ENCODE measurements around the gene RAI1. TPM values are rescaled to one million over a fixed set of nuclear protein-coding genes. Genes with fewer than 3 reads are reported as not detected.

RAI1 gene
- total and polyA plus RNA-seq, 10 of the 15 experiments (the other 5 are each of a cell fraction or from before 2014, with no cell fraction given), result 0.66 to 37.7 (median 6.0) TPM

GRCh38 chr17:17749921-17750320, 68.7 kb downstream of the RAI1 start (continued):
- no peak for TF ChIP-seq RELB (IDR thresholded peaks at IDR 0.05; ENCODE audit: low read depth)
- TF ChIP-seq EED (IDR thresholded peaks at IDR 0.05; ENCODE audit: low read depth), result no peak
- TF ChIP-seq, protein P1, sequence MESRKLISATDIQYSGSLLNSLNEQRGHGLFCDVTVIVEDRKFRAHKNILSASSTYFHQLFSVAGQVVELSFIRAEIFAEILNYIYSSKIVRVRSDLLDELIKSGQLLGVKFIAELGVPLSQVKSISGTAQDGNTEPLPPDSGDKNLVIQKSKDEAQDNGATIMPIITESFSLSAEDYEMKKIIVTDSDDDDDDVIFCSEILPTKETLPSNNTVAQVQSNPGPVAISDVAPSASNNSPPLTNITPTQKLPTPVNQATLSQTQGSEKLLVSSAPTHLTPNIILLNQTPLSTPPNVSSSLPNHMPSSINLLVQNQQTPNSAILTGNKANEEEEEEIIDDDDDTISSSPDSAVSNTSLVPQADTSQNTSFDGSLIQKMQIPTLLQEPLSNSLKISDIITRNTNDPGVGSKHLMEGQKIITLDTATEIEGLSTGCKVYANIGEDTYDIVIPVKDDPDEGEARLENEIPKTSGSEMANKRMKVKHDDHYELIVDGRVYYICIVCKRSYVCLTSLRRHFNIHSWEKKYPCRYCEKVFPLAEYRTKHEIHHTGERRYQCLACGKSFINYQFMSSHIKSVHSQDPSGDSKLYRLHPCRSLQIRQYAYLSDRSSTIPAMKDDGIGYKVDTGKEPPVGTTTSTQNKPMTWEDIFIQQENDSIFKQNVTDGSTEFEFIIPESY (IDR thresholded peaks at IDR 0.05), result no peak
- TF ChIP-seq, protein P2, sequence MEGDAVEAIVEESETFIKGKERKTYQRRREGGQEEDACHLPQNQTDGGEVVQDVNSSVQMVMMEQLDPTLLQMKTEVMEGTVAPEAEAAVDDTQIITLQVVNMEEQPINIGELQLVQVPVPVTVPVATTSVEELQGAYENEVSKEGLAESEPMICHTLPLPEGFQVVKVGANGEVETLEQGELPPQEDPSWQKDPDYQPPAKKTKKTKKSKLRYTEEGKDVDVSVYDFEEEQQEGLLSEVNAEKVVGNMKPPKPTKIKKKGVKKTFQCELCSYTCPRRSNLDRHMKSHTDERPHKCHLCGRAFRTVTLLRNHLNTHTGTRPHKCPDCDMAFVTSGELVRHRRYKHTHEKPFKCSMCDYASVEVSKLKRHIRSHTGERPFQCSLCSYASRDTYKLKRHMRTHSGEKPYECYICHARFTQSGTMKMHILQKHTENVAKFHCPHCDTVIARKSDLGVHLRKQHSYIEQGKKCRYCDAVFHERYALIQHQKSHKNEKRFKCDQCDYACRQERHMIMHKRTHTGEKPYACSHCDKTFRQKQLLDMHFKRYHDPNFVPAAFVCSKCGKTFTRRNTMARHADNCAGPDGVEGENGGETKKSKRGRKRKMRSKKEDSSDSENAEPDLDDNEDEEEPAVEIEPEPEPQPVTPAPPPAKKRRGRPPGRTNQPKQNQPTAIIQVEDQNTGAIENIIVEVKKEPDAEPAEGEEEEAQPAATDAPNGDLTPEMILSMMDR (IDR thresholded peaks at IDR 0.05 in 2 of 3, conservative IDR thresholded peaks at IDR 0.05 in 1 of 3; ENCODE audit: control insufficient read depth in 2 of 3, extremely low read depth in 1 of 3, insufficient read depth in 1 of 3, low read depth in 3 of 3, low read length in 3 of 3), result no peak
- no peak for TF ChIP-seq FOS (IDR thresholded peaks at IDR 0.05; ENCODE audit: borderline replicate concordance, extremely low read depth, insufficient read length)
- no peak for TF ChIP-seq STAT3 (IDR thresholded peaks at IDR 0.05; ENCODE audit: low read depth, low read length)
- no peak for TF ChIP-seq ZNF687 (IDR thresholded peaks at IDR 0.05)
- TF ChIP-seq, protein P3, sequence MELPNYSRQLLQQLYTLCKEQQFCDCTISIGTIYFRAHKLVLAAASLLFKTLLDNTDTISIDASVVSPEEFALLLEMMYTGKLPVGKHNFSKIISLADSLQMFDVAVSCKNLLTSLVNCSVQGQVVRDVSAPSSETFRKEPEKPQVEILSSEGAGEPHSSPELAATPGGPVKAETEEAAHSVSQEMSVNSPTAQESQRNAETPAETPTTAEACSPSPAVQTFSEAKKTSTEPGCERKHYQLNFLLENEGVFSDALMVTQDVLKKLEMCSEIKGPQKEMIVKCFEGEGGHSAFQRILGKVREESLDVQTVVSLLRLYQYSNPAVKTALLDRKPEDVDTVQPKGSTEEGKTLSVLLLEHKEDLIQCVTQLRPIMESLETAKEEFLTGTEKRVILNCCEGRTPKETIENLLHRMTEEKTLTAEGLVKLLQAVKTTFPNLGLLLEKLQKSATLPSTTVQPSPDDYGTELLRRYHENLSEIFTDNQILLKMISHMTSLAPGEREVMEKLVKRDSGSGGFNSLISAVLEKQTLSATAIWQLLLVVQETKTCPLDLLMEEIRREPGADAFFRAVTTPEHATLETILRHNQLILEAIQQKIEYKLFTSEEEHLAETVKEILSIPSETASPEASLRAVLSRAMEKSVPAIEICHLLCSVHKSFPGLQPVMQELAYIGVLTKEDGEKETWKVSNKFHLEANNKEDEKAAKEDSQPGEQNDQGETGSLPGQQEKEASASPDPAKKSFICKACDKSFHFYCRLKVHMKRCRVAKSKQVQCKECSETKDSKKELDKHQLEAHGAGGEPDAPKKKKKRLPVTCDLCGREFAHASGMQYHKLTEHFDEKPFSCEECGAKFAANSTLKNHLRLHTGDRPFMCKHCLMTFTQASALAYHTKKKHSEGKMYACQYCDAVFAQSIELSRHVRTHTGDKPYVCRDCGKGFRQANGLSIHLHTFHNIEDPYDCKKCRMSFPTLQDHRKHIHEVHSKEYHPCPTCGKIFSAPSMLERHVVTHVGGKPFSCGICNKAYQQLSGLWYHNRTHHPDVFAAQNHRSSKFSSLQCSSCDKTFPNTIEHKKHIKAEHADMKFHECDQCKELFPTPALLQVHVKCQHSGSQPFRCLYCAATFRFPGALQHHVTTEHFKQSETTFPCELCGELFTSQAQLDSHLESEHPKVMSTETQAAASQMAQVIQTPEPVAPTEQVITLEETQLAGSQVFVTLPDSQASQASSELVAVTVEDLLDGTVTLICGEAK (IDR thresholded peaks at IDR 0.05; ENCODE audit: borderline replicate concordance), result no peak
- TF ChIP-seq POU2F2 (IDR thresholded peaks at IDR 0.05; ENCODE audit: borderline replicate concordance, low read depth, low read length), result no peak
- TF ChIP-seq BACH1 (IDR thresholded peaks at IDR 0.05; ENCODE audit: borderline replicate concordance), result no peak
- no peak for TF ChIP-seq POLR2AphosphoS2 (IDR thresholded peaks at IDR 0.05; ENCODE audit: low read depth, low read length)
- TF ChIP-seq TBL1XR1 (IDR thresholded peaks at IDR 0.05; ENCODE audit: low read depth, low read length), result no peak
- no peak for TF ChIP-seq SMAD5 (IDR thresholded peaks at IDR 0.05; ENCODE audit: low read depth)
- no peak for TF ChIP-seq MEF2B (IDR thresholded peaks at IDR 0.05; ENCODE audit: partially characterized antibody, poor library complexity, severe bottlenecking)
- TF ChIP-seq MYC (IDR thresholded peaks at IDR 0.05; ENCODE audit: insufficient read depth, insufficient read length, insufficient replicate concordance, low read length, severe bottlenecking), result no peak
- no peak for TF ChIP-seq ZNF622 (IDR thresholded peaks at IDR 0.05)
